ENCODE results near the gene DCAF7.

DNA sequence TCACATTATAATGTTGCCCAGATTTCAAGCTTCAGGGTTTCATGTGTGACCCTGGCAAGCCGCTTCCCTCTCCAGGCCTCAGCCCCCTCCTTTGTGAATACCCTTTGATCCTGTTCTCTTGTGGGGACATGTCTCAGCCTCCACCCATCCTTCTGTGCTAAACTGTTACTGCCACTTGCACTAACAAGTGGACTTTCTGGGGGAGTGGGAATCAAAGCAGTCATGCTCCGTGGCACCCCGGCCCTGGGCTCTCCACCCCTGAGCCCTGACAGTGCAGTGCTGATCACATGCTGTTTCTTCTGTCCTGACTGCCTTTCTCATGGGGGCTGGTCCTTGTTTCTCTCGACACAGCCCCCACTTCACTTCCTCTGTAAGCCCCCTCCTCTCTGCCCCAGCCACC lies 9.7 kb upstream of the DCAF7 start:
- TF ChIP-seq, protein P1, sequence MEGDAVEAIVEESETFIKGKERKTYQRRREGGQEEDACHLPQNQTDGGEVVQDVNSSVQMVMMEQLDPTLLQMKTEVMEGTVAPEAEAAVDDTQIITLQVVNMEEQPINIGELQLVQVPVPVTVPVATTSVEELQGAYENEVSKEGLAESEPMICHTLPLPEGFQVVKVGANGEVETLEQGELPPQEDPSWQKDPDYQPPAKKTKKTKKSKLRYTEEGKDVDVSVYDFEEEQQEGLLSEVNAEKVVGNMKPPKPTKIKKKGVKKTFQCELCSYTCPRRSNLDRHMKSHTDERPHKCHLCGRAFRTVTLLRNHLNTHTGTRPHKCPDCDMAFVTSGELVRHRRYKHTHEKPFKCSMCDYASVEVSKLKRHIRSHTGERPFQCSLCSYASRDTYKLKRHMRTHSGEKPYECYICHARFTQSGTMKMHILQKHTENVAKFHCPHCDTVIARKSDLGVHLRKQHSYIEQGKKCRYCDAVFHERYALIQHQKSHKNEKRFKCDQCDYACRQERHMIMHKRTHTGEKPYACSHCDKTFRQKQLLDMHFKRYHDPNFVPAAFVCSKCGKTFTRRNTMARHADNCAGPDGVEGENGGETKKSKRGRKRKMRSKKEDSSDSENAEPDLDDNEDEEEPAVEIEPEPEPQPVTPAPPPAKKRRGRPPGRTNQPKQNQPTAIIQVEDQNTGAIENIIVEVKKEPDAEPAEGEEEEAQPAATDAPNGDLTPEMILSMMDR (IDR thresholded peaks at IDR 0.05; ENCODE audit: low read depth, low read length): no peak
- TF ChIP-seq POLR2A (IDR thresholded peaks at IDR 0.05; ENCODE audit: extremely low read depth, insufficient read length): no peak
- TF ChIP-seq, protein P2, sequence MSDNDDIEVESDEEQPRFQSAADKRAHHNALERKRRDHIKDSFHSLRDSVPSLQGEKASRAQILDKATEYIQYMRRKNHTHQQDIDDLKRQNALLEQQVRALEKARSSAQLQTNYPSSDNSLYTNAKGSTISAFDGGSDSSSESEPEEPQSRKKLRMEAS (IDR thresholded peaks at IDR 0.05; ENCODE audit: low read depth, low read length): no peak
- no peak for TF ChIP-seq MYC (IDR thresholded peaks at IDR 0.05; ENCODE audit: low read depth, low read length)
